ENCODE measurements around the gene SRSF3.

The SRSF3 gene

DNA sequence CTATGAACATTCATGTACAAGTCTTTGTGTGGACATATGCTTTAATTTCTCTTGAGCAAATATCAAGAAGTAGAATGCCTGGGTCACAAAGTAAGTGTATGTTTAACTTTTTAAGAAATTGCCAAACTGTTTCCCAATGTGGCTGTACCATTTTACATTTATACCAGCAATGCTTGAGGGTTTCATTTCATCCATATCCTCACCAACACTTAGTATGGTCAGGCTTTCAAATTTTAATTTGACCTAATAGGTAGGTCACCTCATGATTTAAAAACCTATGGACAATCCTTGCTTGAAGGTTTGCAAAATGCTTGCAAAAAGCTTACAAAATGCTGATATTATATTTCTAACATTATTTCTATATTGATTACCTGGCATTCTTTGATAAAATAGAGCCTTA is 19.5 kb upstream of the SRSF3 start:
- Histone ChIP-seq H3K4me1 (no peaks in the 10 kb centered on the region), H3K9ac (no peak overlapping the region), H3K79me2 (no peaks in the 10 kb centered on the region), H3K4me2 (ENCODE audit: low read length) (no peak overlapping the region), H3K9me3 (ENCODE audit: control insufficient read depth, low read length) (no peaks in the 10 kb centered on the region), H3K36me3 (ENCODE audit: control insufficient read depth, insufficient read depth, low read length) (no peaks in the 10 kb centered on the region), H2AFZ (no peak overlapping the region), H3K27ac (no peak overlapping the region), H3K27me3 (ENCODE audit: control insufficient read depth, insufficient read depth, low read length) (no peaks in the 10 kb centered on the region), H3K4me3 (ENCODE audit: low read depth, low read length) (no peak overlapping the region)
- TF ChIP-seq CTCF (IDR thresholded peaks at IDR 0.05), result no peak

- Histone ChIP-seq H3K9me3 (ENCODE audit: control insufficient read depth, low read length) (no peaks in the 10 kb centered on the region), H2AFZ (no peak overlapping the region), H3K27ac (no peak overlapping the region), H3K79me2 (no peaks in the 10 kb centered on the region), H3K27me3 (ENCODE audit: control insufficient read depth, insufficient read depth, low read length) (no peaks in the 10 kb centered on the region), H3K4me1 (no peaks in the 10 kb centered on the region), H3K9ac (no peak overlapping the region), H3K4me3 (ENCODE audit: low read depth, low read length) (no peak overlapping the region), H3K4me2 (ENCODE audit: low read length) (no peak overlapping the region), H3K36me3 (ENCODE audit: control insufficient read depth, insufficient read depth, low read length) (no peaks in the 10 kb centered on the region)
- TF ChIP-seq CTCF (IDR thresholded peaks at IDR 0.05), result no peak
Observed at GRCh38 chr6:36576578-36576977, 17.6 kb upstream of the SRSF3 start.

GRCh38 chr6:36577301-36577700 is 16.9 kb upstream of the SRSF3 start:
- Histone ChIP-seq H3K4me1 (no peaks in the 10 kb centered on the region), H3K9ac (no peak overlapping the region), H3K27ac (no peak overlapping the region), H2AFZ (no peak overlapping the region), H3K27me3 (ENCODE audit: control insufficient read depth, insufficient read depth, low read length) (no peaks in the 10 kb centered on the region), H3K4me3 (ENCODE audit: low read depth, low read length) (no peak overlapping the region), H3K79me2 (no peaks in the 10 kb centered on the region), H3K4me2 (ENCODE audit: low read length) (no peak overlapping the region), H3K9me3 (ENCODE audit: control insufficient read depth, low read length) (no peaks in the 10 kb centered on the region), H3K36me3 (ENCODE audit: control insufficient read depth, insufficient read depth, low read length) (no peaks in the 10 kb centered on the region)
- no peak for TF ChIP-seq CTCF (IDR thresholded peaks at IDR 0.05)

DNA sequence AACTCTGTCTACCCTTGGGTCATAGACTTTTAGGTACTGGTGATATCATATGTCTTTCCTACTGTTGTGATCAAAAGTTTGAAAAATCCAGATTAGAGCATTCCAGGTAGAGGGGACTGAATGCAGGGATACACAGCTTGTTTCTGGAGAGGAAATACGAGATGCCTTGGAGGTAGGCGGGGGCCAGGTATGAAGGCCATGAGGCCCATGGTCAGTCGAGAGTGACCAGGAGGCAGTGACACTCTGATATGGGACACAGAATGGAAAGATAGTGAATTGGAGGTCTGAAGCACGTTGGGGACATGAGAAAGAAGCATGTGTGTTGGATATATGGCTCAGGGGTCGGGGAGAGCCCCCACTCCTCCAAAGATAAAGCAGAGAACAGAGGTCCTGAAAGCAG is 16.1 kb upstream of the SRSF3 start:
- no peaks in the 10 kb centered on the region for H3K9me3 ChIP-seq (ENCODE audit: control insufficient read depth, low read length)
- H3K27me3 ChIP-seq (ENCODE audit: control insufficient read depth, insufficient read depth, low read length), result no peaks in the 10 kb centered on the region
- H3K79me2 ChIP-seq, result no peaks in the 10 kb centered on the region
- no peak overlapping the region for H3K4me3 ChIP-seq (ENCODE audit: low read depth, low read length)
- H3K4me2 ChIP-seq (ENCODE audit: low read length), result no peak overlapping the region
- no peak overlapping the region for H3K9ac ChIP-seq
- no peak for TF ChIP-seq CTCF (IDR thresholded peaks at IDR 0.05)
- no peaks in the 10 kb centered on the region for H3K36me3 ChIP-seq (ENCODE audit: control insufficient read depth, insufficient read depth, low read length)
- H3K27ac ChIP-seq, result no peak overlapping the region
- no peak overlapping the region for H2AFZ ChIP-seq
- no peaks in the 10 kb centered on the region for H3K4me1 ChIP-seq

DNA sequence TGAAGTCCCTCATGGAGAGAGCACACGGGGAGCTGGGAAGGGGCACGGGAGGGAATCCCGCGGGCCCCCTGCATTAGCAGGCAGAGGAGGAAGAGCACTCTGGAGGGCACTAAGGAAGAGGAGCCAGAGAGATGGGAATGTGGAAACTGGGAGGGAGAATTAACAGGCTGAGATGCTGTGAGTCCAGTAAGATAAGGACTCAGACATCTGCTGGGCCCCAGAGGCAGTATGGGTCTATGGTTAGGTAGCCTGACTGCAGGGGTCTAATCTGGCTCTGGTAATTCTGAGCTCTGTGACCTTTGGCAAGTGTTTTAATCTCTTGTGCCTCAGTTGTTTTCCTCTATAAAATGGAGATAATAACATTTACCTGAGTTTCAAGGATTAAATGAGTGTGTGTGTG is 15.7 kb upstream of the SRSF3 start:
- no peak overlapping the region for H3K27ac ChIP-seq
- H3K9me3 ChIP-seq (ENCODE audit: control insufficient read depth, low read length), result no peaks in the 10 kb centered on the region
- no peak for TF ChIP-seq CTCF (IDR thresholded peaks at IDR 0.05)

More for the DNA sequence above, 15.7 kb upstream of the SRSF3 start:
- Histone ChIP-seq H3K4me1 (no peaks in the 10 kb centered on the region), H3K4me3 (ENCODE audit: low read depth, low read length) (no peak overlapping the region), H2AFZ (no peak overlapping the region), H3K27me3 (ENCODE audit: control insufficient read depth, insufficient read depth, low read length) (no peaks in the 10 kb centered on the region), H3K79me2 (no peaks in the 10 kb centered on the region), H3K36me3 (ENCODE audit: control insufficient read depth, insufficient read depth, low read length) (no peaks in the 10 kb centered on the region), H3K4me2 (ENCODE audit: low read length) (no peak overlapping the region), H3K9ac (no peak overlapping the region)
